HG03442 (cell line): ENCODE results near the gene SNRNP35.
"Not testable (repeated sequence)": the region's sequence is repeated elsewhere in the genome, so short reads cannot be mapped to it uniquely, and the experiment has no call there.

Experiments used
- ATAC-seq: cut with Tn5 transposase; IDR thresholded peaks from one replicate; pipeline ENCODE4 v1.9.1; 2021; ENCODE audit warnings: mild to moderate bottlenecking, moderate library complexity; ENCODE audit not compliant: unreplicated experiment

SNRNP35 gene, protein sequence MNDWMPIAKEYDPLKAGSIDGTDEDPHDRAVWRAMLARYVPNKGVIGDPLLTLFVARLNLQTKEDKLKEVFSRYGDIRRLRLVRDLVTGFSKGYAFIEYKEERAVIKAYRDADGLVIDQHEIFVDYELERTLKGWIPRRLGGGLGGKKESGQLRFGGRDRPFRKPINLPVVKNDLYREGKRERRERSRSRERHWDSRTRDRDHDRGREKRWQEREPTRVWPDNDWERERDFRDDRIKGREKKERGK

DNA sequence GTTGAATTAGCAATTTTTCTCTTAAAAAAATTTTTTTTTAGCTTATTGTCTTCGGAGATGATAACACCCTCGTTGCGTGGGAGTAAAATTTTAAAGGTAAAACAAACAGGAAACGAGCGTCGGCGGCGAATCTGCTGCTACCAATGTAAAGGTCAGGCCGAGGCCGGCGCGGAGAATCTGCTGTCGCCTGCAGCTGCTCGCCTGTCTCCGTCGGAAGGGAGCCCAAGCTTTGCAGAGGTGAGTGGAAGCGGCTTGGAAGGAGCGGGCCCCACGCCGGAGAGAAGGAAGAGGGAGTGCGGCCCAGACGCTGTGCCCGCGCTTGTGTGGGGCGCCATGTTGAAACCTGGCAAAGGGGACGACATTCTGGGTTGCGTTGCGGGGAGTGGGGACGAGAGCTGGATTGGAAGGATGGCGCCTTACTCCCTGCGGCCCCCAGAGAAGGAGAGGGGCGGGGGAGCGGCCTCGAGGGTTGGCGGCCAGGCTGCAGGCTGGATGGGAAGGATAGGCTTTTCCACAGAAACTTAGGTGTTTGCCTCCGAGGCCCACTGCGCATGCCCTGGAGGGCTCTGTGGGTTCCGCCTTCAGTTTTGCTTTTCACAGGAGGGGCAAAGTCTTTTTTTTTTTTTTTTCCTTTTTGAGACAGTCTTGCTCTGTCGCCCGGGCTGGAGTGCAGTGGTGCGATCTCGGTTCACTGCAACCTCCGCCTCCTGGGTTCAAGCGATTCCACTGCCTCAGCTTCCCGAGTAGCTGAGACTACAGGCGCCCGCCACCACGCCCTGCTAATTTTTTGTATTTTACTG lies at the start of gene SNRNP35:
Gene SNRNP35 (plus strand): TSS at position 160 of the 800 bp plus-strand sequence. CDS start 7,402 bp downstream, outside the sequence.
- ATAC-seq: peak; percentile 56

- not testable (repeated sequence) for ATAC-seq
Observed at GRCh38 chr12:123408619-123409018, 49.3 kb upstream of the SNRNP35 start.

DNA sequence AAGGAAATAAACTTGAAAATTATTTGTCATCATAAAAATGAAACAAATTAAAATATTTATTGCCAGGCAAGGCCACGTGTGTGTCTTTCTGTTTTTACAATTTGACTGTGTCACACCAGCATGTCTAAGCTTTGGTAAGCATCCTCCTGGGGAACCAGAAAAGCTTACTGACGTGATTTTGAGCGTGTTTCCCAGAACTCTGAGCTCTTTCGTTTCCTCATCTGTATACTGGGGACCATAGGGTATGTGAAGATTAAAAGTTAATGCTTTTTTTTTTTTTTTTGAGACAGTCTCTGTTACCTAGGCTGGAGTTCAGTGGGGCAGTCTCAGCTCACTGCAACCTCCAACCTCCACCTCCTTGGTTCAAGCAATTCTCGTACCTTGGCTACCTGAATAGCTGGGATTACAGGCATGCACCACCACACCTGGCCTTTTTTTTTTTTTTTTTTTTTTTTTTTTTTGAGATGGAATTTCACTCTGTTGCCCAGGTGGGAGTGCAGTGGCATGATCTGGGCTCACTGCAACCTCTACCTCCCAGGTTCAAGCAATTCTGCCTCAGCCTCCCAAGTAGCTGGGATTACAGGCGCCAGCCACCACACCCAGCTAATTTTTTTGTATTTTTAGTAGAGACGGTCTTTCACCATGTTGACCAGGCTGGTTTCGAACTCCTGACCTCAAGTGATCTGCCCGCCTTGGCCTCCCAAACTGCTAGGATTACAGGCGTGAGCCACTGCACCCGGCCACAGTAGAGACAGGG lies 48.5 kb upstream of the SNRNP35 start:
- not testable (repeated sequence) for ATAC-seq

DNA sequence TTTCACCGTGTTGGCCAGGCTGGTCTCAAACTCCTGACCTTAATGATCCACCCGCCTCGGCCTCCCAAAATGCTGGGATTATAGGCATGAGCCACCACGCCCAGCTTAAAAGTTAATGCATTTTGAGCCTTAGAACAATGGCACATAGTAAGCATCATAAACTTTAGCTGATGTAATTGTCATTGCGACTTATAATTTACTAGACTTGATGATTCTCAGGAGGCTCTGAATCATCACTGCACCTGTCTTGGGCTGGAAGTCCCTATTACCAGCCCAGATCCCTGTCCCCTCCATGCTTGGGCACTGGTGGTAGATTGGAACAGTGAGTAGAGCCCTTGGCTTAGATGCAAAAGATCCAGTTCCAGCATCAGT lies 47.9 kb upstream of the SNRNP35 start:
- no peak for ATAC-seq

GRCh38 chr12:123421314-123421713 lies 36.6 kb upstream of the SNRNP35 start:
- ATAC-seq: no peak

GRCh38 chr12:123427036-123427769 lies 30.7 kb upstream of the SNRNP35 start:
- ATAC-seq: peak; percentile 86

GRCh38 chr12:123428591-123428990 lies 29.3 kb upstream of the SNRNP35 start:
- ATAC-seq: no peak

DNA sequence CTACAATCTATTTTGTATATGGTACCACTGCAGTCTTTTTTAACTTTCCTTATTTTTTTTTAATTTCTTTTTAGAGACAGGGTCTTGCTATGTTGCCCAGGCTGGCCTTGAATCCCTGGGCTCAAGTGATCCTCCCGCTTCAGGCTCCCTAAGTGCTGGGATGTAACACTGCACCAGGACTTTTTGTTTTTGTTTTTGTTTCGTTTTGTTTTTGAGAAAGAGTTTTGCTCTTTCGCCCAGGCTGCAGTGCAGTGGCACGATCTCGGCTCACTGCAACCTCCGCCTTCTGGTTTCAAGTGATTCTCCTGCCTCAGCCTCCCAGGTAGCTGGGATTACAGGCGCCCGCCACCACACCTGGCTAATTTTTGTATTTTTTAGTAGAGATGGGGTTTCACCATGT lies 28.8 kb upstream of the SNRNP35 start:
- ATAC-seq: not testable (repeated sequence)

DNA sequence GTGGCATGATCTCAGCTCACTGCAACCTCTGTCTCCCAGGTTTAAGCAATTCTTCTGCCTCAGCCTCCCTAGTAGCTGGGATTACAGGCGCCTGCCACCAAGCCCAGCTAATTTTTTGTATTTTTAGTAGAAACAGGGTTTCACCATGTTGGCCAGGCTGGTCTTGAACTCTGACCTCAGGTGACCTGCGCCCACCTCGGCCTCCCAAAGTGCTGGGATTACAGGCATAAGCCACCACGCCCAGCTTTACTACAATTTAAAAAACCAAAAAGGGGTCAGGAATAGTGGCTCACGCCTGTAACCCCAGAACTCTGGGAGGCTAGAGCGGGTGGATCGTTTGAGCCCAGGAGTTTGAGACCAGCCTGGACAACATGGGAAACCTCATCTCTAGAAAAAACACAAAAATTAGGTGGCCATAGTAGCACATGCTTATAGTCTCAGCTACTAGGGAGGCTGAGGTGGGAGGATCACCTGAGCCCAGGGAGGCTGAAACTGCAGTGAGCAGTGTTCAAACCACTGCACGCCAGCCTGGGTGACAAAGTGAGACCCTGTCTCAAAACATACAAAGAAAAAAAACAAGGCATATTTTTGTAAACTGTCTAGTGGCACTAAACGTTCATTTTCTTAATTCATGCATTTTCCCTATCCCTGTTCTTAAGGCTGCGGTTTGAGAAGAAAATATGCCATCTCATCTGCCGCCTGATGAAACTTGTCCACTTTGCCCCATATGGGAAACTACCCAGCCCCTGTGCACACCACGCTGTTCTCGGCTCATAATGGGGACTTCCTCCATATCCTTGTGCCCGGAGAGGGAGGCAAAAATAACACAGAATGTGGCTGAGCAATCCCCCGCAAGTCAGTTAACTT lies 25.8 kb upstream of the SNRNP35 start:
- ATAC-seq: not testable (repeated sequence)

GRCh38 chr12:123433615-123434014 lies 24.3 kb upstream of the SNRNP35 start:
- ATAC-seq: no peak

GRCh38 chr12:123435636-123436016 lies 22.3 kb upstream of the SNRNP35 start:
- ATAC-seq: no peak

GRCh38 chr12:123436017-123436964 lies 21.6 kb upstream of the SNRNP35 start, which contains the start of gene RILPL2:
Gene RILPL2, minus strand, starts transcription at chr12:123436684. Its CDS starts 264 bp downstream, at chr12:123436420.
- ATAC-seq: peak; percentile 79

- ATAC-seq: peak; percentile 48
Observed at GRCh38 chr12:123441523-123442164, 16.3 kb upstream of the SNRNP35 start.

- no peak for ATAC-seq
Observed at GRCh38 chr12:123442774-123443173, 15.2 kb upstream of the SNRNP35 start.

DNA sequence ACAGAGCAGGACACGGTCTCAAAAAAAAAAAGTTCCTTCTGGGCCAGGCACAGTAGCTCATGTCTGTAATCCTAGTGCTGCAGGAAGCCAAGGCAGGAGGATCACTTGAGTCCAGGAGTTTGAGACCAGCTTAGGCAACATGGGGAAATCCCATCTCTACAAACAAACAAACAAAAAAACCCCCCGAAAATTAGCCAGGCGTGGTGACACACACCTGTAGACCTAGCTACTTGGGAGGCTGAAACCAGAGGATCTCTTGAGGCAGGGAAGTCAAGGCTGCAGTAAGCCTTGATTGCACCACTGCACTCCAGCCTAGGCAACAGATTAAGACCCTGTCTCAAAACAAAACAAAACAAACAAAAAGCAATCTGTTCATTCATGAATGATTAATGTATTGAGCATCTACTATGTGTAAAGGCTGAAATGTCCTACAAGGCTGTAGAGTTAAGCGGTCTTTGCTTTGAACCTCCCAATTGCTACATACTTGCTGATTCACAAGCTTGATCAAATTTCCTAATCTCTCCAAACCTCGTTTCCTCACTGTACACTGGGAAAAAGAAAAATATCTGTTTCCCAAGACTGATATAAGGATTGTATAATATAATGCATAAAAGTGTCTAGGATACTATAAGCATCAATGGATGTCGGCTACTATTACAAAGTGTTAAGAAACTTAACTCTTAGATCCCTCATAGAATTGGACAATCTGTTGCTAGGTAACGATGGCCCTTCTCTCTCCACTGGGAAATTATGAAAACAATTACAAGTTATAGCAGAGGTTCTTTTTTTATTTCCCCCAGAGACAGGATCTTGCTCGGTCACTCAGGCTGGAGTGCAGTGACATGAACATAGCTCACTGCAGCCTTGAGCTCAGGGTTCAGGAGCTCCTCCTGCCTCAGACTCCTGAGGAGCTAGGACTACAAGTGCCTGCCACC lies 13.6 kb upstream of the SNRNP35 start:
- ATAC-seq: no peak

- ATAC-seq: no peak
Observed at GRCh38 chr12:123445388-123446332, 12.3 kb upstream of the SNRNP35 start.
